D721Med (cell line): ENCODE data around the gene HDAC11.

ENCODE experiments used
- DNase-seq: peaks from one replicate; pipeline ENCODE4 v3.0.0; 2011; ENCODE audit warnings: low spot score; ENCODE audit not compliant: insufficient read length
- FAIRE-seq: peaks from 2 replicates; lab custom pipeline; 2011; peaks lifted over from hg19 to GRCh38; lab: Jason Lieb, UNC
- TF ChIP-seq, protein P1 (sequence below): IDR thresholded peaks from 2 replicates; pipeline ENCODE4 v1.5.1; 2012; ENCODE audit warnings: mild to moderate bottlenecking, control low read depth; ENCODE audit not compliant: insufficient read depth; ENCODE audit errors: missing control alignments

Gene HDAC11

DNA sequence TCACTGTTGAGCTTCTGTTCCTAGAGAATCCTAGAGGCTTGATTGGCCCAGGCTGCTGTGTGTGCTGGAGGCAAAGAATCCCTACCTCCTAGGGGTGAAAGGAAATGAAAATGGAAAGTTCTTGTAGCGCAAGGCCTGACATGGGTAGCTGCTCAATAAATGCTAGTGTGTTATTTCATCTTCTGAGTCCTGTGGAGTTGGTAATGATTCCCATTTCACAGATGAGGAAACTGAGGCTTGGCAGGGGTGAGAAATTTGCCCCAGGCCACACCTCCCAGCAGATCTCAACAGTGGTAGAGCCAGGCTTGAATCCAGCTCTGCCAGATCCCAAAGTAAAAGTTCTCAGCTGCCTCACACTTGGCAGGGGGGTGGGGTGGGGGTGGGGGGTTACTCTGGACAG is 26.1 kb downstream of the HDAC11 start:
- TF ChIP-seq, protein P1, sequence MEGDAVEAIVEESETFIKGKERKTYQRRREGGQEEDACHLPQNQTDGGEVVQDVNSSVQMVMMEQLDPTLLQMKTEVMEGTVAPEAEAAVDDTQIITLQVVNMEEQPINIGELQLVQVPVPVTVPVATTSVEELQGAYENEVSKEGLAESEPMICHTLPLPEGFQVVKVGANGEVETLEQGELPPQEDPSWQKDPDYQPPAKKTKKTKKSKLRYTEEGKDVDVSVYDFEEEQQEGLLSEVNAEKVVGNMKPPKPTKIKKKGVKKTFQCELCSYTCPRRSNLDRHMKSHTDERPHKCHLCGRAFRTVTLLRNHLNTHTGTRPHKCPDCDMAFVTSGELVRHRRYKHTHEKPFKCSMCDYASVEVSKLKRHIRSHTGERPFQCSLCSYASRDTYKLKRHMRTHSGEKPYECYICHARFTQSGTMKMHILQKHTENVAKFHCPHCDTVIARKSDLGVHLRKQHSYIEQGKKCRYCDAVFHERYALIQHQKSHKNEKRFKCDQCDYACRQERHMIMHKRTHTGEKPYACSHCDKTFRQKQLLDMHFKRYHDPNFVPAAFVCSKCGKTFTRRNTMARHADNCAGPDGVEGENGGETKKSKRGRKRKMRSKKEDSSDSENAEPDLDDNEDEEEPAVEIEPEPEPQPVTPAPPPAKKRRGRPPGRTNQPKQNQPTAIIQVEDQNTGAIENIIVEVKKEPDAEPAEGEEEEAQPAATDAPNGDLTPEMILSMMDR, result no peak
- no peak for DNase-seq
- no peak for FAIRE-seq

DNA sequence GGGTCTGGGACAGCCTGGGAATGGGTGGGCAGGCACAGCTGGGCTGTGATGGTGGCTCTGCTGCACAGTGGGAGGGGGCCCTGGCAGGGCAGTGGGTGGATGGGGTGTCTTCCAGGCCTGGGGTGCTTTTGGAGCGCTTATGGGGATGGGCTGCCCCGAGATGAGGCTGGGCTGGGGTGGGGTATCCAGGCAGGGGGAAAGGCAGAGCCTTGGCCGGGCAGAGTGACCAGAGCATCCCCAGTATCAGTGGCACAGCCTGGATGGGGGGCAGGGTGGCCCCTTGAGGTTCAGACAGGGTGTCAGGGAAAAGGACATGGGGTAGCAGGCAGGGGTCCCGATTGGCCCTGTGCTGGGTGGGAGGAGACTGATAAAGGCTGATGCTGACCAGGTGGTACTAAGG is 26.6 kb downstream of the HDAC11 start:
- FAIRE-seq (no peak), DNase-seq (no peak)
- TF ChIP-seq, protein P1, result no peak

DNA sequence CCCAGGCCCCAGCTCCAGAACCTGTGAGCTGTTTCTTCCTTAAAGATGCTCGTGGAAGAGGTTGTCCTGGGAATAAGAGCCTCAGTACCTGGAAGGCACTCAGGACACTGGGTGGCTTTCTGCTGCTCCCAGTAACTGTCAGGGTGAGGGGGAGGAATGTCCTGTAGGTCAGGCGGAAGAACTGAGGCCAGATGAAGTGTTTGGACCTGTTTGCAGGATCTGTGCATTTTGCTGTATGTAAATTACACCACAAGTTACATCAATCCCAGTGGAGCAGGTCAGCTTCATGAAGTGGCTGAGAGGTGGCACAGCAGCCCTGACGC is 27.1 kb downstream of the HDAC11 start:
- FAIRE-seq (no peak), DNase-seq (no peak)

DNA sequence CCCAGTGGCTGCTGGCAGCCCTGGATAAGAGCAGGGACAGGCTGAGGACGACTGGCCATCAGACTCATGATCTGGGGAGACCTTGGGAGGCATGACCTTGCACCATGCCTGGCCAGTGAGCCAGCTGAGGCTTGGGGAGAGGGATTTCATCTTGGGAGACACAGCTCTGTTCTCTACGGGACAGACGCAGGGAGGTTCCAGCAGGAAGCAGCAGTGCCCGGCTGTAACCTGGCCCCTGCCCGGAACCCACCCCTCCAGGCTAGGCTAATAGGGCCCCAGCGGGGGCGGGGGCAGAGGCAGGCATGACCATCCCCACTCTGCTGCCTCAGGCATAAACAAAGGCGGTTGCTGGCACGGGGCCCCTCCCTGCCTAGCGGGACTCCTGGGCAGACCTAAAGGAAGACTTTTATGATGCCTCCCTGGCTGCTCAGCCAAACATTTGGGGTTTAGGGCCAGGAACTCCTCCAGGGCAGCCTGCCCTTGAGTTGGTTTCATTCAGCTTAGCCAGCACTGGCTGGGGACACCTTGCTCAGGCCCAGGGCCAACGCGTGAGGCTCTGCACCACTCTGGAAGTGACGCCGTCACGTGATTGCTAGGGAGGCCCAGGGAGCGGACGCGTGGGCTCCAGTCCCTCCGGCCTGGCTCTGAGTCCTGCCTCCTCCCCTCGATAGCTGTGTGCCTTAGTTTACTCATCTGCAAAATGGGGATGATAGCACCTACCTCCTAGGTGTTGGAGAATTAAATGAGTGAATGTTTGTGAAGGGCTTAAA is 27.6 kb downstream of the HDAC11 start:
- TF ChIP-seq, protein P1, result no peak
- DNase-seq (no peak), FAIRE-seq (no peak)

More for the DNA sequence above, 27.1 kb downstream of the HDAC11 start:
- TF ChIP-seq, protein P1, result no peak

DNA sequence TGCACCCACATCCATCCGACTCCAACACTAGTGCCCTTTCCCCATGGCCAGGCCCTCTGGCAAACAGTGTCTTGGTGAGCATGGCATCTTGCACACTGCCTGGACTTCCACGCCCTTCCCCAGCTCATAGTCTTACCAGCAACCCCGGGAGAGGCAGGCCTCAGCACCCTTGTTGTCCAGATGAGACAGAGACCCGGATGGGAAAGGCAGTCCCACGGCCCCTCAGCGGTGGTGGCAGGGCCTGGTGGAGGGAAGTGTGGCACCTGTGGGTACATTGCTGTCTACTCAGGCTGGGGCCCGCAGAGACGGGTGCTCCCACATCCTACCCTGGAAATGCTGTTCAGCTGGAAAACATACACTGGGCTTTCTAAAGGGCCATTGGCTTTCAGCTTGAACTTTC is 28.4 kb downstream of the HDAC11 start:
- DNase-seq (no peak), FAIRE-seq (no peak)
- TF ChIP-seq, protein P1, result no peak

DNA sequence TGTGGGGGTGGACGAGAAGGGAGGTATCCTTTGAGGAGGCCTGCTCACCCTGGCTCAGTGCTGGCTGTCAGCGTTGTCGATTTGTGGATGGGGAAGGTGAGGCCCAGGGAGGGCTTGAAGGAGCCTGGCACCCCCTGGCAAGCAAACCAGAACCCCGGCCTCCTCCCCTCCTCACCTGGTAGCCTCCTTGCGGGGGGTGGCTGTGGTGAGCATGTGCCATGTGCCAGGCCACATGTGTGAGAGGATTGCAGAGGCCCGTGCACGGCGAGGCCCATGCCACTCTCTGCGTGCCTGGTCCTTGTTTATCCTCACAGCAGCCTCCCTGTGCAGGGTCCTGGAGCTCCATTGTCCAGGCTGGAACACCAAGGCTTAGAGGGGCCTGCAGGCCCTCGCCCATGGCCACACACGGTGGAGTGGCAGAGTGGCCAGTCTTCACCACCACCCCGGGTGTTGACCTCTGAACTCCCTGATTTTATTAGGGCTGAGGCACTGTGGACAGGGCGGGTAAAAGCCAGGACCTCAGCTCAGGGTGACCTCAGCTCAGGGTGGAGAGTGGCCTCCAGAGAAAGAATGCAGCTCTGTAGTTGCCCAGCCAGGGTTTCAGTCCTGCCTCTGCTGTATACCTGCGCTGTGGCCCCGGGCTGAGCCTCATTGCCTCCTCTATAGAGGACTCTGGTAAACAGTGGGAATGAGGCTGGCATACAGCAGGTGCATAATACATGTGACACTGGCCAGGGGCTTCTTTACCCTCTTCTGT is 29.1 kb downstream of the HDAC11 start:
- no peak for DNase-seq
- FAIRE-seq, result no peak
- TF ChIP-seq, protein P1, result no peak

DNA sequence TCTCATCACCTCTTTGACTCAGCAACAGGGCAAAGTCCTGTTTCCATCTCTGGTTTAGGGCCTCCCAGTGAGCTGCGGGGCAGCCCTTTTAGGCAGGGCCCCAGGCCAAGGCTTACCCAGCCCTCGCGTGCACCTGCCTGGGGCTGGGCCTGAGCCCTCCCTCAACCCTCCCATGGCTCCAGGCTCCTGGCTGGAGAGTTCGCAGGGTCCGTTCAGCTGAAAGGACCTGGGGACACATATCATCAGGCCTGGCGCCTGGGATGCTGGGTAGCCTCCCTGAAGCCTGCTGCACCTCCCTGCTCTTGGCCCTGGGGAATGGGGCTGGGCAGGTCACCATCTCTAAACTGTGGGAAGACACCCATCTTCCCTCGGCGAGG is 29.7 kb downstream of the HDAC11 start:
- TF ChIP-seq, protein P1, result no peak
- DNase-seq (no peak), FAIRE-seq (no peak)
